Camera-type eye (tissue), 1 donor: ENCODE measurements around the gene GMPPB. TPM values are rescaled to one million over a fixed set of nuclear protein-coding genes. Genes with fewer than 3 reads are reported as not detected.

Source experiments
- total RNA-seq: library from RNA; depleted of rRNA; stranded (reverse); fragments of >200 nt; gene quantifications from one replicate; pipeline ENCODE4 v1.2.3, GENCODE V29; 2014

Gene GMPPB
- total RNA-seq: 19.8 TPM

DNA sequence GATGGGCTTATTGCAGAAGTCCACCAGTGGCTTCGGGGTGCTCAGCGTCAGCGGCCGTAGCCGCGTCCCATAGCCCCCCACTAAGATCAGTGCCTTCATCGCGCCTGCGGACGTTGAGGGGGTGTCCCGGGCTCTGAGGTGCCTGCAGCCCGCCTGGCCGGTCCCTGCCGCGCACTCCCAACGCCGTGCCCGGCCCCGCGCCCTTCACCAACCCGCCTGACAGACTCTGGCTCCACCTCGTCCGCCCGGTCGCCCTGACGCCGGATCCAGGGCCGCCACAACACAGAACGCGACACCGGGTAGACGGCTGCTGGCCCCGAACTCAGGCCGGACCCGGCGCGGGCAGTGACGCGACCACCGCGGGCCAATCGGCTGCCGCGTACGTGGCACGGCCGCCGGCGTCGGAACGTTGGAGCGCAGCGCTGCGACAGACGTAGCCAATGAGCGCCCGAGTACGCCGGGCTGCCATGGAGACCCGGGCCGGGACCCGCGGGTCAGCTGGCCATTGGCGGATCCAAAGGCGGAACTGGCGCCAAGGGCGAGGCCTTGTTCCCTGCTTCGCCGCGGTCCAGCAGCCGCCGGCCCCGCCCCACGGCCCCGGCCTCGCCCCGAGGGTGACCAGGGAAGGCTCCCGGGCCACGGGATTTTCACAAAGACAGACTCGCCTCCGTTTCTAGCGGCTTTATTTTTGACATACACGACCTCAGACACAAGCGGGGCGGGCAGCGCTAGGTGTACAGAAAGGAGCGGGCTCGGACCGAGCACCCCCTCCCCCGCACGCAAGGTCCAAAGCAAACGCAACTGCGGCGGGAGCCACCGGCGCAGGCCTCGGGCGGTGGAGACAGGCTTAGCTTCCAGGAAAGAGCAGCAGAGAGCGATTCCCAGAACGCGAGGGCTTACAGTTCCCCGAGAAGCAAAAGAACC, at the start of gene GMPPB:
Gene GMPPB (minus strand): TSS at position 324 of the 924 bp plus-strand sequence. CDS start 225 bp downstream, at position 99.

DNA sequence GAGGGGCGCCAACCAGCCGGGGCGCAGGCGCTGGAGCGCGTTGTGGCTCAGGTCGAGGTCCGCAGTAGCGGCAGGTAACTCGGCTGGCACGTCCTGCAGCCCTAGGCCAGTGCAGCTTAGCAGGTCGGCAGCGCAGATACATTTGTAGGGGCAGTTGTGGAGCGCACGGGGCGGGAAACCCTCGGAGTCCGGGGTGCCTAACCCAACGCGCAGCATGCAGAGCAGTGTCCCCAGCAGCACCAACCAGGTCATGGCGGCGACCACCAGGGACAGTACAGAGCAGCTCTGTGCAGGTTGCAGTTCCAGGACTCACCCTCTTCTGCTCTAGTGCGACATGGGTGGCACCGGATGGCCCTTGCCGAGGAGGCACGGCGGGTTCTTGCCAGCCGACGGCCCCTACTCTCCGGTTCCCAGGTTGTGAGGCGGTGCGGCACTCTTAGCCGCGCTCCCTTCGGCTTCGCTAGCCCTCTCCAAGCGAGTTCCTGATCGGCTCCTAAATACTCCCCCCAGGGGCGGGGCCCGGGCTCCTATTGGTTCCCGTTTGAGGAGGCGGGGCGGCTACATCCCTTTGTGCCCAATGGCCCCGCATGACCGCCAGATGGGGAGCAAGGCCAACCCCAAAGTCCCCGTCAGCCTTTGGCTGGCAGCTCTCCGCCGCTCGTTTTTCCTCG, 4.4 kb downstream of the GMPPB start, which contains the start of gene AMIGO3:
Gene AMIGO3 (minus strand): TSS at position 471 of the 671 bp plus-strand sequence. CDS start 219 bp downstream, at position 252.

DNA sequence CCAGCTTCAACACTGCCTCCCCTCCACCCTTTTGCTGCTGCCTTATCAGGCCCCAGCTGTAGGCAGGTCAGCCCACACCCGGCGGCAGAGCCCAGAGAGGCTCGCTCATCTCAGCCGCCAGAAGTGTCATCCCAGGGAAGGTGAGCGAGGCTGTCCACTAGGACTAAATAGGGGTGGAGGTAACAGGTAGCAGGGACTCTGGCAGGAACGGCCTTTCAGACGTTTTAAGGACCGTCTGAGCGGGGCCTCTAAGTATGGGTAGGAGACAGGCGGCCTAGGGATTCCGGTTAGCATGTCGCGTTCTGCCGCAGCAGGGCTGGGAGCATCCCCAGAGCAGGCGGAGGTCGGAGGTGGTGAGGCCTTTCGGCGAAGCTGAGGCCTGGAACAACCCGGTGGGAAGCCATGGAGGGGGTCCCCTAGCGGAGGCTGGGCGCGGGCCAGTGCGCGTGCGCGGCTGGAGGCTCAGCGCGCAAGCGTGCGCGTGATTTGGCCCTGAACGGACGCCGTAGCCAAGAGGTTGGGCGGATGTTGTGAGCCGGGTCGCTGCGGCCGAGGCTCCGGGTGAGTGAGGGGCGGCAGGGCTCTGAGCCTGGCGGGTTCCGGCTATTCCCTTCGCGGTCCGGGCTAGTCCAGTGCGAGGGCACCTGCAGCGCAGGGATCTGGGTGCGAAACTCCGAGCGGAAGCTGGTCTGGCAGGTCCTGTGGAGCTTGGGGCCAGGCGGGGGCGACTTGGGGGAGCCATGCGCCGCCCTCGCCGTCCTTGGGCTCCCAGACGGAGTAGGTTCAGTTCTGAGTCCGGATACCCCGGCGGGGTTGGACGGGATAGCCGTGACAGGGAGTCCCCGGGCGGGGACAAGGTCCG, 34.5 kb downstream of the GMPPB start, which contains the start of the genes MST1 and RNF123:
Gene MST1 (minus strand): TSS at position 429 of the 862 bp plus-strand sequence. CDS start 783 bp downstream, outside the sequence.
Gene RNF123 (plus strand): TSS at position 512 of the 862 bp plus-strand sequence. CDS start 1,609 bp downstream, outside the sequence.

DNA sequence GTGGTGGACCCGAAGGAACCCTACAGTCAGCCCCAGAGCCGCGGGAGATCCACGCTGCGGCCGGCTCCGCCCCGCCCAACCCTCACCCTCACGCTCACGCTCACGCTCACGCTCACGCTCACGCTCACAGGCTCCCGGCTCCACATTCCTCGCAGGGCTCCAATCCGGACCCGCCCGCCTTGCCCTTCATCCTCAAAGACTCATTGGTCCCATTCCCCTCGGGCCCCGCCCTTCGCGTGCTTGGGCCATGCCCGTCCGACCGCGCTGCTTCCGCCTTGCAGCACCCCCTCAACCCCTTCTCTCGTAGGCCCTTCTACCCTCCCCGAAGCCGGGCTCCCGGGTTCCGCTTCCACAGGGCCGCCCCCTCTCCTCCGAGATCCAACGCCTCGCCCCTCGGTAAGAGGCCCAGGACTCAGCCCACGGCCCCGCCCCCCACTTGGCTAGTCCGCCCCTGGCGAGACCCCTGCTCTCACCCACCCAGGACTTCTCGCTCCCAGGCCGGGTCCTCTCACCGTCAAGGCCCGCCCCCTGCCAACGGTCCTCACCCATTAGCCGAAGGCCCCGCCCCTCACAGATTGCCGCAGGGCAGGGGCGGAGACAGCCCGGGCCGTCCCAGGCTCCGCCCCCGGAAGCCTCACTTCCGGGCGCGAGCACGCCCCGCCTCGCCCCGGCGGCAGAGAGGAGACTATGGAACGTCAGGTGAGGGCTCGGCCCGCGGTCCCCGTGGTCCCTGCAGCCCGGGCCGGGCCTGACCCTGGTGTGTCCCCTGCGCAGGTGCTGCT, 49.8 kb downstream of the GMPPB start, which contains the start of gene APEH:
Gene APEH (plus strand): TSS at position 637 of the 782 bp plus-strand sequence. CDS start 51 bp downstream, at position 688.

Other genes with a start within 250 kb of the GMPPB start
- 14.3 TPM for gene BSN, start 169.5 kb downstream of the GMPPB start, total RNA-seq
- gene APEH, start 49.6 kb downstream of the GMPPB start, total RNA-seq: 79.7 TPM
- gene MST1, start 34.5 kb downstream of the GMPPB start, total RNA-seq: 12.4 TPM
- gene RNF123, start 34.4 kb downstream of the GMPPB start, total RNA-seq: 31.6 TPM
- not detected for gene AMIGO3, start 4.3 kb downstream of the GMPPB start, total RNA-seq
- 68.8 TPM for gene IP6K1, start 62.6 kb upstream of the GMPPB start, total RNA-seq
- gene CDHR4, start 75.9 kb upstream of the GMPPB start, total RNA-seq: not detected
- 3.4 TPM for gene INKA1, start 79.3 kb upstream of the GMPPB start, total RNA-seq
- gene UBA7, start 90.0 kb upstream of the GMPPB start, total RNA-seq: 28.0 TPM
- gene TRAIP, start 132.6 kb upstream of the GMPPB start, total RNA-seq: 3.8 TPM
- gene CAMKV, start 146.0 kb upstream of the GMPPB start, total RNA-seq: 10.6 TPM
- 1.8 TPM for gene MST1R, start 179.9 kb upstream of the GMPPB start, total RNA-seq
- gene MON1A, start 205.9 kb upstream of the GMPPB start, total RNA-seq: 8.0 TPM
- gene RBM6, start 216.2 kb upstream of the GMPPB start, total RNA-seq: 173 TPM